Measurements from ENCODE around the gene KLF16.

GRCh38 chr19:1825909-1826556 is 37.3 kb downstream of the KLF16 start:
- no peak for TF ChIP-seq PATZ1 (CRISPR knock-in tag; IDR thresholded peaks at IDR 0.05; ENCODE audit: borderline replicate concordance)
- TF ChIP-seq ZFP3 (CRISPR knock-in tag; IDR thresholded peaks at IDR 0.05), result no peak
- no peak for TF ChIP-seq ZNF70 (CRISPR knock-in tag; IDR thresholded peaks at IDR 0.05)
- TF ChIP-seq TOX (CRISPR knock-in tag; IDR thresholded peaks at IDR 0.05; ENCODE audit: borderline replicate concordance), result no peak
- TF ChIP-seq CREB5 (CRISPR knock-in tag; IDR thresholded peaks at IDR 0.05; ENCODE audit: low read depth), result no peak
- no peak for TF ChIP-seq RARB (CRISPR knock-in tag; IDR thresholded peaks at IDR 0.05)
- no peak for TF ChIP-seq ZNF565 (CRISPR knock-in tag; conservative IDR thresholded peaks at IDR 0.05; ENCODE audit: low read depth)
- TF ChIP-seq BACH2 (CRISPR knock-in tag; IDR thresholded peaks at IDR 0.05; ENCODE audit: borderline replicate concordance), result no peak
- no peak for TF ChIP-seq SNAI2 (CRISPR knock-in tag; IDR thresholded peaks at IDR 0.05)
